ENCODE data around the gene APOBEC4. TPM values are rescaled to one million over a fixed set of nuclear protein-coding genes. Genes with fewer than 3 reads are reported as not detected.
A peak's percentile ranks its signal among the peaks of the same experiment; 100 is the strongest.

Gene APOBEC4
- total RNA-seq, 6 donors from 2014 or later, result 0.20 to 5.6 (median 1.9) TPM

DNA sequence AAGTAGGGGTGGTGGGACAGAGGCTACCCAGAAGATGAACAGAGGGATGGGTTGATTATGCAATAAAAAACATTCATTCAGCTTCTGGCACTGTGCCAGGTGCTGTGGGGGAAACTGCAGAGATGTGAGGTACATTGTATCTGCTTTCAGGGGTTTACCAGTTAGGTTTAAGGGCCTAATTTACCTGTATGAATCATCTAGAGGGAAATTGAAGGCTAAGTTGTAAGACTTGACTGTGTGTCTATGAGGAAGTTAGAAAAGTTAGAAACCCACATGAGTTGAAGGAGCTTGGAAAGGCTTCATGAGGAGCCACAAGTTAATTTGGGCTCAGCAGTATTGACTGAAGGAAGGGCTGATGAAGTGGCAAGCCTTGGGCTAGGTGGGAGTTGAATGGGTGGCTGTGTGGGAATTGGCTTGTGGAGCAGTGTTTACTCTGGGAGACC is 36.7 kb upstream of the APOBEC4 start:
- Histone ChIP-seq H3K27ac (no peak overlapping the region), H3K9me3 (no peaks in the 10 kb centered on the region)
- no peak for ATAC-seq (ENCODE audit: low FRiP score in 2 of 2)

DNA sequence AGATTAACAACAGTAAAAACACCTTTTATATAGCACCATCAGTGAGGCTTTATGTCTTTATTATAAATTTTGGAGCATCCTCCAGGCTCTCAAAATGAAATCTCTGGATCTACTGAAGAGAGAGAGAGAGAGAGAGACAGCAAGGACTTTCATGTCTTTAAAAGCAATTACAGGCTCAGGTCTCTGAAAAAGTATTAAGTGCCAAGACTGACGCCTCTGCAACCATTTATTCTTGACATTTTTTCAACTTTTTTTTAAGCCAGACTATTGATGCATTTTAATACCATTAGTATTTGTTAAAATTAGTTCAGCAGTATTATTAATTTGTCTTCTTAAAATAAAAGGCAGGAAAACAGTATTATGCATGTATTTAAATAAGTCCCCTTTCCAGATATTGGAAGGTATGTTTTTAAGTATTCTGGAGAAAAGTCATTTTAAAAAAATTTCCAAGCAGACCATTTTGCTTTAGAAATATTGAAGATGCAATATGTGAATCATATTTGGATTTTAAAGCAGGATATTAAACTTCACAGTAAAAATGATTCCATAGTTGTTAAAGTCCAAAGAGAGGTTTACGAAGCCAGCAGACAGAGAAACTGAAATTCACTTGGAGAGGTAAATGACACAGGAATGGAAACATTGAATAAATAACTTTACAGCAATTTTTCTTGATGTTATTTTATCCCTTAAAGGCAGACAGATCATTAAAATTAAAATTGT is 35.4 kb upstream of the APOBEC4 start:
- Histone ChIP-seq H3K4me3 (no peak overlapping the region), H3K27ac (no peak overlapping the region), H3K4me1 (peaks cover 0 to 4% (median 0%) of the 10 kb centered on the region in 4 donors), H3K9me3 (no peaks in the 10 kb centered on the region), H3K27me3 (no peaks in the 10 kb centered on the region), H3K36me3 (no peaks in the 10 kb centered on the region)
- TF ChIP-seq POLR2AphosphoS5 (IDR thresholded peaks at IDR 0.05) (no peak), EP300 (IDR thresholded peaks at IDR 0.05) (no peak), POLR2A (IDR thresholded peaks at IDR 0.05) (no peak)
- TF ChIP-seq, protein P1, sequence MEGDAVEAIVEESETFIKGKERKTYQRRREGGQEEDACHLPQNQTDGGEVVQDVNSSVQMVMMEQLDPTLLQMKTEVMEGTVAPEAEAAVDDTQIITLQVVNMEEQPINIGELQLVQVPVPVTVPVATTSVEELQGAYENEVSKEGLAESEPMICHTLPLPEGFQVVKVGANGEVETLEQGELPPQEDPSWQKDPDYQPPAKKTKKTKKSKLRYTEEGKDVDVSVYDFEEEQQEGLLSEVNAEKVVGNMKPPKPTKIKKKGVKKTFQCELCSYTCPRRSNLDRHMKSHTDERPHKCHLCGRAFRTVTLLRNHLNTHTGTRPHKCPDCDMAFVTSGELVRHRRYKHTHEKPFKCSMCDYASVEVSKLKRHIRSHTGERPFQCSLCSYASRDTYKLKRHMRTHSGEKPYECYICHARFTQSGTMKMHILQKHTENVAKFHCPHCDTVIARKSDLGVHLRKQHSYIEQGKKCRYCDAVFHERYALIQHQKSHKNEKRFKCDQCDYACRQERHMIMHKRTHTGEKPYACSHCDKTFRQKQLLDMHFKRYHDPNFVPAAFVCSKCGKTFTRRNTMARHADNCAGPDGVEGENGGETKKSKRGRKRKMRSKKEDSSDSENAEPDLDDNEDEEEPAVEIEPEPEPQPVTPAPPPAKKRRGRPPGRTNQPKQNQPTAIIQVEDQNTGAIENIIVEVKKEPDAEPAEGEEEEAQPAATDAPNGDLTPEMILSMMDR (IDR thresholded peaks at IDR 0.05), result no peak
- ATAC-seq (ENCODE audit: low FRiP score in 2 of 2) (no peak), DNase-seq (no peak)
- 87% methylated on average over 2 of the region's 2 CpGs for WGBS, 2 donors

More for the DNA sequence above, 36.7 kb upstream of the APOBEC4 start:
- TF ChIP-seq EP300 (IDR thresholded peaks at IDR 0.05) (no peak), POLR2A (IDR thresholded peaks at IDR 0.05) (no peak), POLR2AphosphoS5 (IDR thresholded peaks at IDR 0.05) (no peak)
- TF ChIP-seq, protein P1 (IDR thresholded peaks at IDR 0.05), result no peak
- Histone ChIP-seq H3K4me1 (peaks cover 0 to 7% (median 2%) of the 10 kb centered on the region in 4 donors), H3K27me3 (no peaks in the 10 kb centered on the region), H3K4me3 (no peak overlapping the region), H3K36me3 (no peaks in the 10 kb centered on the region)
- no peak for DNase-seq

DNA sequence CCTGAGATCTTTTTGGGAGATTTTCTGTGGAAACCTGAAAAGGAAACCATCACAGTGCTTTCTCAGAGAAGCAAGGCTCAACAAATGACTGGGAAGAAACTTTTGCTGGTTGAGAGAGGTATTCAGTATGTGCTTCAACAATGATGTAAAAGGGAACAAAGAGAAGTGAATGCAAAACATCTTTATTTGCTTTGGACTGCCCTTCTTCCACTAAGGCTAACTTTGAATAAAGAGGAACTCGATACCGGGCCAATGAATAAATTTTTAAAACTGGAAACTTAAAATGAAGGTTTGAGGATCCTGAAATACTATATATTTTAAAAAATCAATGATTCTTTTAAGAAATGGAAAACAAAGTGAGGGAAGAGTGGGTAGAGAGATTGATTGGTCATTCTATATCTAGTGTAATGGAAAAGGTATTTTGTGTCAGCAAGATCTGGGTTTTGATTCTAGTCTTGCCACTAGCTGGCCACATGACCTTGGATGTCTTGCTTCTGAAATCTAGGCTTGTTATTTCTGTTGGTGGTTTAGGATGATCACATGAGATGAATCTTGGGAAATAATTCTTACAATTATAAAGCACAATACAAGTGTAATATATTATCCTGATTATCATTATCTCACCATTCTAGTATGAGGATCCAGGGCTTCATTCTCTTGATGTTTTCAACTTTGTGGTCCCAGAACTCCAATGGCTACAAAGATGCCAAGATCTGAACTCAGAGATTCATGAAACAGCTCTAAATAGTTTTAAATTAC is 34.6 kb upstream of the APOBEC4 start:
- Histone ChIP-seq H3K27ac (no peak overlapping the region), H3K36me3 (no peaks in the 10 kb centered on the region), H3K9me3 (no peaks in the 10 kb centered on the region), H3K27me3 (no peaks in the 10 kb centered on the region), H3K4me1 (peaks cover 0 to 4% (median 0%) of the 10 kb centered on the region in 4 donors), H3K4me3 (no peak overlapping the region)
- WGBS, 2 donors, result 78 to 87% methylated on average over 2 of the region's 2 CpGs
- peak in 1 of 2 donors; percentile 76 for ATAC-seq (ENCODE audit: low FRiP score in 2 of 2)
- TF ChIP-seq, protein P1 (IDR thresholded peaks at IDR 0.05), result no peak
- TF ChIP-seq POLR2AphosphoS5 (IDR thresholded peaks at IDR 0.05) (no peak), POLR2A (IDR thresholded peaks at IDR 0.05) (no peak), EP300 (IDR thresholded peaks at IDR 0.05) (no peak)
- DNase-seq, result no peak

DNA sequence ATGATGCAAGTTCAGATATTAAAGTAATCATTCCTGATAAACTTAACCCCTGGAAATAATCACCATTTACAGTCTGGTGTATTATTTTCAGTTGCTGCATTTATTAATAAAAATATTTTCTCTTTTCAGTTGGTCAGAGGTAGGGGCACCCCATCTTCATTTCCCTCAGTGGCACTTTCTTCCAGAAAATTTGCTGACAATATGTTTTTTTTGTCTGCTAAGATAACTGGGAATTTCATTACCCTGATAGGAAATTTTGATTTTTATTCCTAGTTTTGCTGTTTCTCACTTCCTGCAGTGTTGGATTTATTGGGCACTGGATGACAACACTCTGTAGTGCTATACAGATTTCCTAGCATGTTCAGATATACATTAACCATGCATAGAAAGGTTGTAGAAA is 33.1 kb upstream of the APOBEC4 start:
- Histone ChIP-seq H3K27ac (no peak overlapping the region), H3K9me3 (no peaks in the 10 kb centered on the region), H3K4me3 (no peak overlapping the region), H3K27me3 (no peaks in the 10 kb centered on the region), H3K36me3 (no peaks in the 10 kb centered on the region), H3K4me1 (peaks cover 0 to 4% (median 0%) of the 10 kb centered on the region in 4 donors)
- TF ChIP-seq EP300 (IDR thresholded peaks at IDR 0.05), result no peak
- no peak for TF ChIP-seq POLR2AphosphoS5 (IDR thresholded peaks at IDR 0.05)
- TF ChIP-seq, protein P1 (IDR thresholded peaks at IDR 0.05), result no peak
- no peak for TF ChIP-seq POLR2A (IDR thresholded peaks at IDR 0.05)
- DNase-seq (no peak), ATAC-seq (ENCODE audit: low FRiP score in 2 of 2) (no peak)
